SK-N-SH treated with all-trans-retinoic acid at 6 μM for 48 hours (cell line): Measurements from ENCODE around the gene AKAP13.

Source experiments
- ATAC-seq: fragments of 200-7000 bp; cut with Tn5 transposase; 3 replicates; pipeline ENCODE4 v1.9.1; 2020; ENCODE audit warnings: mild to moderate bottlenecking, moderate library complexity
- ARNTL ChIP-seq: fragments of 450-650 bp; formaldehyde crosslinking; IDR thresholded peaks from 2 replicates; pipeline ENCODE4 v1.5.0; 2020; ENCODE audit warnings: low read depth, mild to moderate bottlenecking, moderate library complexity, borderline replicate concordance
- BACH2 ChIP-seq: fragments of 250-450 bp; sonication (Bioruptor Pico); IDR thresholded peaks from 2 replicates; pipeline ENCODE4 v1.9.0; 2021; ENCODE audit warnings: mild to moderate bottlenecking, borderline replicate concordance
- CREB5 ChIP-seq: fragments of 250-450 bp; sonication (Bioruptor Pico); IDR thresholded peaks from 2 replicates; pipeline ENCODE4 v1.5.1; 2020; ENCODE audit warnings: low read depth, mild to moderate bottlenecking, moderate library complexity
- CSDC2 ChIP-seq: fragments of 250-450 bp; sonication (Bioruptor Pico); IDR thresholded peaks from 2 replicates; pipeline ENCODE4 v1.5.0; 2020; ENCODE audit warnings: mild to moderate bottlenecking, moderate library complexity
- CSRNP3 ChIP-seq: fragments of 250-450 bp; sonication (Bioruptor Pico); IDR thresholded peaks from 2 replicates; pipeline ENCODE4 v1.5.1; 2021; ENCODE audit warnings: mild to moderate bottlenecking, moderate library complexity
- ESRRG ChIP-seq: fragments of 250-450 bp; sonication (Bioruptor Pico); IDR thresholded peaks from 2 replicates; pipeline ENCODE4 v1.6.1; 2021; ENCODE audit warnings: mild to moderate bottlenecking
- GLIS3 ChIP-seq: fragments of 250-450 bp; sonication (Bioruptor Pico); IDR thresholded peaks from 2 replicates; pipeline ENCODE4 v1.5.0; 2020; ENCODE audit warnings: mild to moderate bottlenecking, moderate library complexity
- ISL1 ChIP-seq: fragments of 250-450 bp; sonication (Bioruptor Pico); IDR thresholded peaks from 2 replicates; pipeline ENCODE4 v2.1.2; 2022; ENCODE audit warnings: mild to moderate bottlenecking, moderate library complexity
- OSR1 ChIP-seq: fragments of 250-450 bp; sonication (Bioruptor Pico); IDR thresholded peaks from 2 replicates; pipeline ENCODE4 v1.8.0; 2022; ENCODE audit warnings: moderate library complexity, mild to moderate bottlenecking, inconsistent platforms
- PATZ1 ChIP-seq: fragments of 250-450 bp; sonication (Bioruptor Pico); IDR thresholded peaks from 2 replicates; pipeline ENCODE4 v1.8.0; 2020; ENCODE audit warnings: mild to moderate bottlenecking, moderate library complexity, borderline replicate concordance
- POU6F1 ChIP-seq: fragments of 250-450 bp; sonication (Bioruptor Pico); IDR thresholded peaks from 2 replicates; pipeline ENCODE4 v1.8.0; 2021; ENCODE audit warnings: low read depth, mild to moderate bottlenecking, moderate library complexity, borderline replicate concordance
- PPARA ChIP-seq: fragments of 250-450 bp; sonication (Bioruptor Pico); IDR thresholded peaks from 2 replicates; pipeline ENCODE4 v1.5.0; 2020; ENCODE audit warnings: mild to moderate bottlenecking, borderline replicate concordance
- RARB ChIP-seq: fragments of 250-450 bp; sonication (Bioruptor Pico); IDR thresholded peaks from 2 replicates; pipeline ENCODE4 v1.8.0; 2021; ENCODE audit warnings: mild to moderate bottlenecking, moderate library complexity
- TOX ChIP-seq: fragments of 250-450 bp; sonication (Bioruptor Pico); IDR thresholded peaks from 2 replicates; pipeline ENCODE4 v1.8.0; 2021; ENCODE audit warnings: mild to moderate bottlenecking, moderate library complexity, borderline replicate concordance
- TSHZ2 ChIP-seq: fragments of 250-450 bp; sonication (Bioruptor Pico); IDR thresholded peaks from 2 replicates; pipeline ENCODE4 v1.5.0; 2020; ENCODE audit warnings: mild to moderate bottlenecking, moderate library complexity
- ZC3H10 ChIP-seq: fragments of 250-450 bp; sonication (Bioruptor Pico); IDR thresholded peaks from 2 replicates; pipeline ENCODE4 v1.5.1; 2021; ENCODE audit warnings: mild to moderate bottlenecking, moderate library complexity
- ZFP3 ChIP-seq: fragments of 250-450 bp; sonication (Bioruptor Pico); IDR thresholded peaks from 2 replicates; pipeline ENCODE4 v1.5.0; 2020; ENCODE audit warnings: mild to moderate bottlenecking, moderate library complexity
- ZFP30 ChIP-seq: fragments of 450-650 bp; formaldehyde crosslinking; IDR thresholded peaks from 2 replicates; pipeline ENCODE4 v1.5.0; 2022; ENCODE audit warnings: mild to moderate bottlenecking, moderate library complexity
- ZNF565 ChIP-seq: fragments of 450-650 bp; formaldehyde crosslinking; conservative IDR thresholded peaks from 2 replicates; pipeline ENCODE4 v1.5.0; 2020; ENCODE audit warnings: low read depth, mild to moderate bottlenecking, moderate library complexity
- ZNF70 ChIP-seq: fragments of 450-650 bp; formaldehyde crosslinking; IDR thresholded peaks from 2 replicates; pipeline ENCODE4 v1.5.0; 2020; ENCODE audit warnings: mild to moderate bottlenecking, moderate library complexity
- ZNF8 ChIP-seq: fragments of 450-650 bp; formaldehyde crosslinking; IDR thresholded peaks from 2 replicates; pipeline ENCODE4 v1.5.0; 2020; ENCODE audit warnings: mild to moderate bottlenecking, moderate library complexity

AKAP13 gene

GRCh38 chr15:85500729-85501128, 120.3 kb downstream of the AKAP13 start:
- no peak for TF ChIP-seq ZNF70 (CRISPR knock-in tag)
- no peak for TF ChIP-seq TOX (CRISPR knock-in tag)
- no peak for TF ChIP-seq CSDC2 (CRISPR knock-in tag)
- no peak for TF ChIP-seq BACH2 (CRISPR knock-in tag)
- TF ChIP-seq CSRNP3 (CRISPR knock-in tag): no peak
- no peak for TF ChIP-seq ZNF8
- no peak for TF ChIP-seq ZC3H10 (CRISPR knock-in tag)
- no peak for TF ChIP-seq ARNTL (CRISPR knock-in tag)
- no peak for TF ChIP-seq POU6F1 (CRISPR knock-in tag)
- TF ChIP-seq ZFP30 (CRISPR knock-in tag): no peak
- TF ChIP-seq ESRRG (CRISPR knock-in tag): no peak
- no peak for ATAC-seq

- ATAC-seq: no peak
- TF ChIP-seq BACH2 (CRISPR knock-in tag) (no peak), POU6F1 (CRISPR knock-in tag) (no peak), TSHZ2 (CRISPR knock-in tag) (no peak), PATZ1 (CRISPR knock-in tag) (no peak), PPARA (CRISPR knock-in tag) (no peak), GLIS3 (no peak), ARNTL (CRISPR knock-in tag) (no peak)
Observed at GRCh38 chr15:85501574-85501973, 121.2 kb downstream of the AKAP13 start.

GRCh38 chr15:85503151-85503799, 122.9 kb downstream of the AKAP13 start:
- ATAC-seq: no peak
- TF ChIP-seq OSR1 (CRISPR knock-in tag): no peak
- no peak for TF ChIP-seq ZNF70 (CRISPR knock-in tag)
- no peak for TF ChIP-seq CSDC2 (CRISPR knock-in tag)
- TF ChIP-seq RARB (CRISPR knock-in tag): no peak
- no peak for TF ChIP-seq ZNF8
- no peak for TF ChIP-seq PPARA (CRISPR knock-in tag)
- no peak for TF ChIP-seq ISL1 (CRISPR knock-in tag)
- no peak for TF ChIP-seq CSRNP3 (CRISPR knock-in tag)
- TF ChIP-seq ZFP3 (CRISPR knock-in tag): no peak
- TF ChIP-seq CREB5 (CRISPR knock-in tag): no peak
- no peak for TF ChIP-seq ZNF565 (CRISPR knock-in tag)
